ENCODE measurements around the gene MEX3A. TPM values are rescaled to one million over a fixed set of nuclear protein-coding genes. Genes with fewer than 3 reads are reported as not detected.
A peak's percentile ranks its signal among the peaks of the same experiment; 100 is the strongest.

MEX3A gene
- total and polyA plus RNA-seq, 4 donors = 0.52 to 1.3 (median 0.91) TPM

- Histone ChIP-seq H3K4me3 (ENCODE audit: low read depth in 1 of 3, low read length in 3 of 3) (peak overlapping the region in 1 of 3 donors; percentile 42), H3K9ac (ENCODE audit: low read depth in 1 of 2, low read length in 2 of 2) (peak overlapping the region; percentile 3 to 52), H3K4me1 (ENCODE audit: control insufficient read depth in 4 of 4, insufficient read depth in 4 of 4, low read length in 3 of 4) (peaks cover 0 to 10% (median 7%) of the 10 kb centered on the region in 4 donors), H3K27me3 (ENCODE audit: control insufficient read depth in 4 of 4, insufficient read depth in 4 of 4, low read length in 3 of 4) (no peaks in the 10 kb centered on the region), H3K9me3 (ENCODE audit: control insufficient read depth in 4 of 4, low read length in 3 of 4) (no peaks in the 10 kb centered on the region), H3K36me3 (ENCODE audit: control insufficient read depth in 4 of 4, insufficient read depth in 3 of 4, low read depth in 1 of 4, low read length in 3 of 4) (no peaks in the 10 kb centered on the region), H3K27ac (ENCODE audit: low read depth in 1 of 2, low read length in 2 of 2) (peak overlapping the region; percentile 88 to 94)
- no peak for DNase-seq (ENCODE audit: low spot score)
- 42% methylated on average over 14 of the region's 14 CpGs for WGBS
- no peak for TF ChIP-seq SP1 (IDR thresholded peaks at IDR 0.05)
- TF ChIP-seq FOXA2 (IDR thresholded peaks at IDR 0.05) = no peak
- TF ChIP-seq HNF4G (IDR thresholded peaks at IDR 0.05) = no peak
- TF ChIP-seq HNF4A (conservative IDR thresholded peaks at IDR 0.05) = no peak
- TF ChIP-seq ZBTB33 (IDR thresholded peaks at IDR 0.05) = no peak
- TF ChIP-seq TAF1 (conservative IDR thresholded peaks at IDR 0.05) = no peak
- no peak for TF ChIP-seq RXRA (IDR thresholded peaks at IDR 0.05)
- TF ChIP-seq REST (IDR thresholded peaks at IDR 0.05) = no peak
- no peak for TF ChIP-seq FOXA1 (IDR thresholded peaks at IDR 0.05)
- no peak for TF ChIP-seq GABPA (IDR thresholded peaks at IDR 0.05 in 1 of 2, conservative IDR thresholded peaks at IDR 0.05 in 1 of 2)
- no peak for TF ChIP-seq ATF3 (IDR thresholded peaks at IDR 0.05)
- TF ChIP-seq CTCF (IDR thresholded peaks at IDR 0.05; ENCODE audit: low read depth, low read length, missing input control) = no peak
- TF ChIP-seq YY1 (IDR thresholded peaks at IDR 0.05) = no peak
- TF ChIP-seq RAD21 (IDR thresholded peaks at IDR 0.05) = no peak
- TF ChIP-seq MAX (IDR thresholded peaks at IDR 0.05) = no peak
- no peak for TF ChIP-seq EGR1 (IDR thresholded peaks at IDR 0.05; ENCODE audit: low read depth in 2 of 2)
- no peak for TF ChIP-seq JUND (IDR thresholded peaks at IDR 0.05)
- no peak for TF ChIP-seq NR2F2 (IDR thresholded peaks at IDR 0.05)
Measured at GRCh38 chr1:156106624-156107488, 24.6 kb upstream of the MEX3A start.
